Smooth muscle cell (in vitro differentiated cells): ENCODE measurements around the gene ITGA11. TPM values are rescaled to one million over a fixed set of nuclear protein-coding genes. Genes with fewer than 3 reads are reported as not detected.

Experiments
- DNase-seq: peaks from one replicate; lab custom pipeline; 2025; ENCODE audit not compliant: unreplicated experiment; lab: John Stamatoyannopoulos, UW
- H2AFZ ChIP-seq: fragments of 200-600 bp; sonication (generic); 2 replicates; pipeline ENCODE4 v1.6.0; 2016; ENCODE audit warnings: antibody characterized with exemption, low read depth, mild to moderate bottlenecking
- H3F3A ChIP-seq: fragments of 200-600 bp; sonication (generic); 2 replicates; pipeline ENCODE4 v1.6.0; 2017; ENCODE audit warnings: antibody characterized with exemption, low read depth
- H3K27ac ChIP-seq: fragments of 200-600 bp; sonication (generic); 2 replicates; pipeline ENCODE4 v1.5.1; 2016; ENCODE audit warnings: low read depth, mild to moderate bottlenecking
- H3K27me3 ChIP-seq: fragments of 200-600 bp; sonication (generic); 2 replicates; pipeline ENCODE4 v1.6.1; 2016; ENCODE audit warnings: low read depth, mild to moderate bottlenecking
- H3K36me3 ChIP-seq: fragments of 200-600 bp; sonication (generic); 2 replicates; pipeline ENCODE4 v1.5.1; 2016; ENCODE audit warnings: low read depth
- H3K4me1 ChIP-seq: fragments of 200-600 bp; sonication (generic); 2 replicates; pipeline ENCODE4 v1.5.1; 2016; ENCODE audit warnings: low read depth
- H3K4me2 ChIP-seq: fragments of 200-600 bp; sonication (generic); 2 replicates; pipeline ENCODE4 v1.6.0; 2016; ENCODE audit warnings: mild to moderate bottlenecking
- H3K4me3 ChIP-seq: fragments of 200-600 bp; sonication (generic); 2 replicates; pipeline ENCODE4 v1.5.1; 2016; ENCODE audit warnings: mild to moderate bottlenecking
- H3K79me2 ChIP-seq: fragments of 200-600 bp; sonication (generic); 2 replicates; pipeline ENCODE4 v1.6.0; 2016; ENCODE audit warnings: low read depth, mild to moderate bottlenecking
- H3K9ac ChIP-seq: fragments of 200-600 bp; sonication (generic); 2 replicates; pipeline ENCODE4 v1.6.0; 2016; ENCODE audit warnings: low read depth
- H3K9me3 ChIP-seq: fragments of 200-600 bp; sonication (generic); replicated peaks from 2 replicates; pipeline ENCODE4 v1.5.1; 2016; ENCODE audit warnings: low read depth
- H4K20me1 ChIP-seq: fragments of 200-600 bp; sonication (generic); 2 replicates; pipeline ENCODE4 v1.6.0; 2016; ENCODE audit warnings: low read depth
- CTCF ChIP-seq: fragments of 200-600 bp; sonication (generic); IDR thresholded peaks from 2 replicates; pipeline ENCODE4 v1.5.1; 2017; ENCODE audit warnings: borderline replicate concordance, mild to moderate bottlenecking, antibody characterized with exemption; ENCODE audit not compliant: insufficient read depth, poor library complexity, severe bottlenecking
- WGBS: methylation state at CpG from one replicate; pipeline ENCODE4 v1.1.7; 2016; ENCODE audit warnings: low lambda C conversion rate; 5-methylcytosine and 5-hydroxymethylcytosine counted together
- polyA plus RNA-seq: library from polyadenylated mRNA; unstranded; fragments of >200 nt; fragmentation: Nextera tagmentation; extraction: Ambion mirVana; gene quantifications from 2 replicates; pipeline ENCODE4 v1.2.1, GENCODE V29; 2016
- total RNA-seq: library from RNA; depleted of rRNA; stranded (reverse); fragments of >200 nt; gene quantifications from 2 replicates; pipeline ENCODE4 v1.2.3, GENCODE V29; 2014

Gene ITGA11
- total and polyA plus RNA-seq, 2 experiments from 2014 or later = 87.8 to 133 TPM

DNA sequence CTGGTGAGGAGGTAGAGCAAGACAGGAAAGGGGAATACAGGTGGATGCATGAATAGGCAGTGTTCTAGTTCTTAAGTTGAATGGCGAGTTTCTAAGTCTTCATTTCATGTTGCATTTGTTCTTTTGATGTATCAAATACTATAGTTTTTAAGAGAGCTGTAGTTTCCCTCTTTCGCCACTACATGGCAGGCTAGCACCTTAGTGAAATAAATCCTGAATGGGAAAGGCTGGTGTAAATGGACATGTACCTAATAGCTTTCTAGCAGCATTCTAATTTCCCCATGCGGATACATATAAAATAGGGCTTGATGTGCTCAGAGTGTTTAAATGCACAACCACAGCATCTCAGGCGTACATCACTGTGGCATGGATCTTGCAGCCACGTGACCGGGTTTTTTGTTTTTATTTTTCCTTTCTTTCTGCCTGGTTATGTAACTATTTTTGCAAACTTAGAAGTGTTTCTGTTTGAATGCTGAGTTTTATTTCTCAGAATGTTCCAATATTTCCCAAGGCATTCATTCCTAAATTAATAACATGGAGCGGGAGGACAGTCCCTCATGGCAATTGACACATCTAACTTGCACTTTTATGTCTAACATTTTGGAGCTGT is 178.9 kb downstream of the ITGA11 start:
- Histone ChIP-seq H3K79me2 (no peaks in the 10 kb centered on the region), H4K20me1 (no peaks in the 10 kb centered on the region), H3K9me3 (no peaks in the 10 kb centered on the region), H3K27me3 (no peaks in the 10 kb centered on the region), H3F3A (peaks cover 5% of the 10 kb centered on the region), H3K36me3 (no peaks in the 10 kb centered on the region), H2AFZ (no peak overlapping the region), H3K4me3 (no peak overlapping the region), H3K4me2 (no peak overlapping the region), H3K4me1 (peaks cover 10% of the 10 kb centered on the region), H3K27ac (no peak overlapping the region), H3K9ac (no peak overlapping the region)
- DNase-seq = no peak
- peak; percentile 82 for TF ChIP-seq CTCF
- WGBS = 44% methylated on average over 7 of the region's 7 CpGs

DNA sequence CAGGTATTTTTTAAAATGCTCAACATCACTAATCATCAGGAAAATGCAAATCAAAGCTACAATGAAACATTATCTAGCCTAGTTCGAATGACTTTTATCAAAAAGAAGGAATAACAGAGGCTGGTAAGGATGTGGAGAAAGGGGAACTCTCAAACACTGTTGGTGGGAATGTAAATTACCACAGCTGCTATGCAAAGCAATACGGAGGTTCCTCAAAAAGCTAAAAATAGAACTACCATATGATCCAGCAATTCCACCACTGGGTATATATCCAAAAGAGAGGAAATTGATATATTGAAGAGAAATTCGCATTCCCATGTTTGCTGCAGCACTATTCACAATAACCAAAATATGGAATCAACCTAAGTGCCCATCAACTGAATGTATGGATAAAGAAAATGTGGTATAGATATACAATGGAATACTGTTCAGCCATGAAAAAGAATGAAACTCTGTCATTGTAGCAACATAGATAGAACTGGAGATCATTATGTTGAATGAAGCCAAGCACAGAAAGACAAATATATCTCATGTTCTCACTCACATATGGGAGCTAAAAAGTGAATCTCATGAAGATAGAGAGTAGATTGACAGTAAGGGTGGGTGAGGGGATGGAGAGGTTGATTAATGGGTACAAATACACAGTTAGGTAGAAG is 182.8 kb downstream of the ITGA11 start:
- H3K36me3 ChIP-seq = no peaks in the 10 kb centered on the region
- H3K9me3 ChIP-seq = no peaks in the 10 kb centered on the region
- DNase-seq = no peak
- H3F3A ChIP-seq = no peaks in the 10 kb centered on the region
- no peaks in the 10 kb centered on the region for H3K27me3 ChIP-seq
- no peak overlapping the region for H3K9ac ChIP-seq
- no peaks in the 10 kb centered on the region for H3K4me1 ChIP-seq
- no peak overlapping the region for H3K27ac ChIP-seq
- no peaks in the 10 kb centered on the region for H3K79me2 ChIP-seq
- H3K4me3 ChIP-seq = no peak overlapping the region
- H2AFZ ChIP-seq = no peak overlapping the region
- no peaks in the 10 kb centered on the region for H4K20me1 ChIP-seq
- WGBS = 84% methylated on average over 3 of the region's 3 CpGs
- no peak overlapping the region for H3K4me2 ChIP-seq
- no peak for TF ChIP-seq CTCF

Other genes with a start within 250 kb of the ITGA11 start
- gene CALML4, start 226.8 kb downstream of the ITGA11 start, total RNA-seq = 1.3 and 2.2 TPM in 2 replicates
- 2.6 and 3.2 TPM in 2 replicates for gene CALML4, start 226.8 kb downstream of the ITGA11 start, polyA plus RNA-seq
- gene CLN6, start 202.4 kb downstream of the ITGA11 start, total RNA-seq = 11.5 and 15.2 TPM in 2 replicates
- gene CLN6, start 202.4 kb downstream of the ITGA11 start, polyA plus RNA-seq = 2.5 and 3.0 TPM in 2 replicates
- gene FEM1B, start 154.4 kb downstream of the ITGA11 start, total RNA-seq = 41.4 and 50.0 TPM in 2 replicates
- 13.0 and 15.7 TPM in 2 replicates for gene FEM1B, start 154.4 kb downstream of the ITGA11 start, polyA plus RNA-seq
- 0.27 and 0.49 TPM in 2 replicates for gene CORO2B, start 146.8 kb upstream of the ITGA11 start, total RNA-seq
- gene CORO2B, start 146.8 kb upstream of the ITGA11 start, polyA plus RNA-seq = 0.40 and 0.47 TPM in 2 replicates